HEK293 (cell line): ENCODE results near the gene FGD6.

ENCODE experiments used
- CTCF ChIA-PET: fragments of 350-600 bp; formaldehyde crosslinking; extraction: SDS; loops from one replicate; lab custom pipeline; 2021; ENCODE audit warnings: antibody characterized with exemption; lab: Yijun Ruan, JAX
- POLR2A ChIA-PET: fragments of 300-600 bp; formaldehyde crosslinking; extraction: SDS; loops from one replicate; lab custom pipeline; 2020; ENCODE audit warnings: antibody characterized with exemption, inconsistent platforms; lab: Yijun Ruan, JAX
- H3K27ac ChIP-seq: fragments of 200-500 bp; sonication (Bioruptor generic); 2 replicates; pipeline ENCODE4 v1.5.1; 2014; ENCODE audit warnings: low read depth, low read length, control low read depth, inconsistent platforms; ENCODE audit errors: extremely low read depth
- H3K36me3 ChIP-seq, 2 experiments: fragments of 200-500 bp in 1 of 2; sonication (Bioruptor generic) in 1 of 2; 1 replicate in 1 of 2; 2 replicates in 1 of 2; pipeline ENCODE4 v1.5.1; 2014 to 2017; ENCODE audit warnings: inconsistent platforms in 2 of 2, low read length in 2 of 2; ENCODE audit not compliant: control insufficient read depth in 2 of 2, insufficient read depth in 1 of 2
- H3K4me1 ChIP-seq: fragments of 200-500 bp; sonication (Bioruptor generic); 2 replicates; pipeline ENCODE4 v1.5.1; 2014; ENCODE audit warnings: mild to moderate bottlenecking, low read length, inconsistent platforms; ENCODE audit not compliant: control insufficient read depth, insufficient read depth
- H3K4me3 ChIP-seq: 2 replicates; pipeline ENCODE4 v1.5.1; 2011; ENCODE audit warnings: low read depth, mild to moderate bottlenecking, control low read depth, low read length, moderate library complexity
- H3K9me3 ChIP-seq: fragments of 200-500 bp; sonication (Bioruptor generic); 2 replicates; pipeline ENCODE4 v1.5.1; 2014; ENCODE audit warnings: low read depth, low read length, inconsistent platforms; ENCODE audit not compliant: control insufficient read depth, insufficient read depth
- FEZF1 ChIP-seq: fragments of 450-650 bp; formaldehyde crosslinking; IDR thresholded peaks from 2 replicates; pipeline ENCODE4 v1.5.1; 2016; ENCODE audit warnings: missing biosample characterization, missing genetic modification characterization
- KLF1 ChIP-seq: fragments of 450-650 bp; formaldehyde crosslinking; IDR thresholded peaks from 2 replicates; pipeline ENCODE4 v1.5.1; 2016; ENCODE audit warnings: missing biosample characterization, missing genetic modification characterization
- MYNN ChIP-seq: fragments of 450-650 bp; formaldehyde crosslinking; IDR thresholded peaks from 2 replicates; pipeline ENCODE4 v1.5.1; 2016; ENCODE audit warnings: missing biosample characterization, missing genetic modification characterization, borderline replicate concordance
- SCRT2 ChIP-seq: fragments of 450-650 bp; formaldehyde crosslinking; IDR thresholded peaks from 2 replicates; pipeline ENCODE4 v1.5.1; 2016; ENCODE audit warnings: missing biosample characterization, missing genetic modification characterization
- WT1 ChIP-seq: fragments of 450-650 bp; formaldehyde crosslinking; IDR thresholded peaks from 2 replicates; pipeline ENCODE4 v1.5.1; 2016; ENCODE audit warnings: missing biosample characterization, missing genetic modification characterization
- YY1 ChIP-seq: fragments of 450-650 bp; formaldehyde crosslinking; IDR thresholded peaks from 2 replicates; pipeline ENCODE4 v1.5.1; 2018; ENCODE audit warnings: missing biosample characterization, missing genetic modification characterization
- ZBTB20 ChIP-seq: fragments of 450-650 bp; formaldehyde crosslinking; IDR thresholded peaks from 2 replicates; pipeline ENCODE4 v1.5.1; 2016; ENCODE audit warnings: missing biosample characterization, missing genetic modification characterization
- ZBTB48 ChIP-seq: fragments of 450-650 bp; formaldehyde crosslinking; IDR thresholded peaks from 2 replicates; pipeline ENCODE4 v1.5.1; 2016; ENCODE audit warnings: missing biosample characterization, missing genetic modification characterization
- ZFP69B ChIP-seq: fragments of 450-650 bp; formaldehyde crosslinking; IDR thresholded peaks from 2 replicates; pipeline ENCODE4 v1.5.1; 2016; ENCODE audit warnings: missing biosample characterization, missing genetic modification characterization
- ZNF138 ChIP-seq: fragments of 450-650 bp; formaldehyde crosslinking; IDR thresholded peaks from 2 replicates; pipeline ENCODE4 v1.5.1; 2016; ENCODE audit warnings: missing biosample characterization, missing genetic modification characterization, borderline replicate concordance
- ZNF19 ChIP-seq: fragments of 450-650 bp; formaldehyde crosslinking; IDR thresholded peaks from 2 replicates; pipeline ENCODE4; 2016; ENCODE audit warnings: missing biosample characterization, missing genetic modification characterization, low read depth
- ZNF2 ChIP-seq: fragments of 450-650 bp; formaldehyde crosslinking; IDR thresholded peaks from 2 replicates; pipeline ENCODE4 v1.5.1; 2016; ENCODE audit warnings: missing biosample characterization, missing genetic modification characterization
- ZNF600 ChIP-seq: fragments of 450-650 bp; formaldehyde crosslinking; IDR thresholded peaks from 2 replicates; pipeline ENCODE4 v1.5.1; 2016; ENCODE audit warnings: missing biosample characterization, missing genetic modification characterization
- ZNF623 ChIP-seq: fragments of 450-650 bp; formaldehyde crosslinking; IDR thresholded peaks from 2 replicates; pipeline ENCODE4 v1.5.1; 2016; ENCODE audit warnings: missing biosample characterization, missing genetic modification characterization
- ZNF624 ChIP-seq: fragments of 450-650 bp; formaldehyde crosslinking; IDR thresholded peaks from 2 replicates; pipeline ENCODE4 v1.5.1; 2017; ENCODE audit warnings: missing biosample characterization, missing genetic modification characterization
- ZNF670 ChIP-seq: fragments of 450-650 bp; formaldehyde crosslinking; IDR thresholded peaks from 2 replicates; pipeline ENCODE4 v1.5.1; 2016; ENCODE audit warnings: missing biosample characterization, missing genetic modification characterization, low read depth
- ZNF701 ChIP-seq: fragments of 450-650 bp; formaldehyde crosslinking; IDR thresholded peaks from 2 replicates; pipeline ENCODE4 v1.5.1; 2016; ENCODE audit warnings: missing biosample characterization, missing genetic modification characterization
- ZSCAN23 ChIP-seq: fragments of 450-650 bp; formaldehyde crosslinking; IDR thresholded peaks from 2 replicates; pipeline ENCODE4 v1.5.1; 2016; ENCODE audit warnings: missing biosample characterization, missing genetic modification characterization
- TF ChIP-seq, protein P1 (sequence below): fragments of 450-650 bp; formaldehyde crosslinking; IDR thresholded peaks from 2 replicates; pipeline ENCODE4 v1.5.1; 2016; ENCODE audit warnings: missing biosample characterization, missing genetic modification characterization
- TF ChIP-seq, protein P2 (sequence below): fragments of 450-650 bp; formaldehyde crosslinking; IDR thresholded peaks from 2 replicates; pipeline ENCODE4 v1.5.1; 2017; ENCODE audit warnings: missing biosample characterization, missing genetic modification characterization
- TF ChIP-seq, protein P3 (sequence below): fragments of 450-650 bp; formaldehyde crosslinking; IDR thresholded peaks from 2 replicates; pipeline ENCODE4 v1.5.1; 2016; ENCODE audit warnings: missing biosample characterization, missing genetic modification characterization
- TF ChIP-seq, protein P4 (sequence below): fragments of 450-650 bp; formaldehyde crosslinking; IDR thresholded peaks from 2 replicates; pipeline ENCODE4 v1.5.1; 2016; ENCODE audit warnings: missing biosample characterization, missing genetic modification characterization, borderline replicate concordance

The FGD6 gene

DNA sequence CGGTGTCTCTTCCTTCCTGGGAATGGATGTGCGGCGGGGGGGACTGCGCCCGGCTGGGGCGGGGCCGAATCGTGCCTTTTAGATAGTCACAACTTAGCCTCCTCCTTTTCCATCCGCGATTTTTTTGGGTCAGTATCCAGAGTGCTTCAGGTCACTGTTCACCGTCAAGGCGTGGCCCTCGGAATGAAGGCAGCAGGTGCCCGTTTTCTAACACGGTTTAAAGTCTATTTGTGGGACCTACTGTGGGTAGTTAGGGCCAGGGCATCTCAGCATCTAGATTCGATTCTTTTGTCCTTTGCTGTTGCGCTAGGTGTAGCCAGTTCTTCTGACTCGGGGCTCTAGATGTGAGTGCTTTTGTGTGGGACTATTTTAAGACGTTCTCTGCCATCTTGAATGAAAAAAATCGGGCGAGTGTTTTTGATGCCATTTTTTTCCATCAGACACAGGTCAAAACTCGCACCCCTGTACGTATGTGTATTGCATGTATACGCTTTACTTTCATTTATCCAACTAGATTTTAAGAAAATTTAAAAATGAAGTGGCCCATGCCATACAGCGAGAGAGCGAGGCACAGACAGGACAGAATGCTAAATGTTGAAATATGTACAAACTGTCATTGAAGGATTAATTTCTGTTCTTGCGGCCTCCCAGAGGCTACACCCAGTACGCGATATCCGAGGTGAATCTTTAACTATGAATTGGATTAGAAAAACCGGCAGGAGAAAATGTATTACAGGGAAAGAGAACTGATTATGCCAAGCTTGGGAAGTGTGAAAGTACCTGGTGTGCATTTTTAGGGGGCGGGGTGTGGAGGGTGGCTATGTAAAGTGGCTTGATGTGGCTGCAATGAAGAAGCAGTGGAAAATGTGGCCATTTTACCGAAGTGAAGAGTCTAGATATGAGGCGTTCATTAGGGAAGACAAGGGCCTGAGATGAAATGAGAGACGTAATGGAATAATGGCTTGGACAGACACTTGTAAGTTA lies 1.2 kb upstream of the FGD6 start (continued):
- TF ChIP-seq, protein P1, sequence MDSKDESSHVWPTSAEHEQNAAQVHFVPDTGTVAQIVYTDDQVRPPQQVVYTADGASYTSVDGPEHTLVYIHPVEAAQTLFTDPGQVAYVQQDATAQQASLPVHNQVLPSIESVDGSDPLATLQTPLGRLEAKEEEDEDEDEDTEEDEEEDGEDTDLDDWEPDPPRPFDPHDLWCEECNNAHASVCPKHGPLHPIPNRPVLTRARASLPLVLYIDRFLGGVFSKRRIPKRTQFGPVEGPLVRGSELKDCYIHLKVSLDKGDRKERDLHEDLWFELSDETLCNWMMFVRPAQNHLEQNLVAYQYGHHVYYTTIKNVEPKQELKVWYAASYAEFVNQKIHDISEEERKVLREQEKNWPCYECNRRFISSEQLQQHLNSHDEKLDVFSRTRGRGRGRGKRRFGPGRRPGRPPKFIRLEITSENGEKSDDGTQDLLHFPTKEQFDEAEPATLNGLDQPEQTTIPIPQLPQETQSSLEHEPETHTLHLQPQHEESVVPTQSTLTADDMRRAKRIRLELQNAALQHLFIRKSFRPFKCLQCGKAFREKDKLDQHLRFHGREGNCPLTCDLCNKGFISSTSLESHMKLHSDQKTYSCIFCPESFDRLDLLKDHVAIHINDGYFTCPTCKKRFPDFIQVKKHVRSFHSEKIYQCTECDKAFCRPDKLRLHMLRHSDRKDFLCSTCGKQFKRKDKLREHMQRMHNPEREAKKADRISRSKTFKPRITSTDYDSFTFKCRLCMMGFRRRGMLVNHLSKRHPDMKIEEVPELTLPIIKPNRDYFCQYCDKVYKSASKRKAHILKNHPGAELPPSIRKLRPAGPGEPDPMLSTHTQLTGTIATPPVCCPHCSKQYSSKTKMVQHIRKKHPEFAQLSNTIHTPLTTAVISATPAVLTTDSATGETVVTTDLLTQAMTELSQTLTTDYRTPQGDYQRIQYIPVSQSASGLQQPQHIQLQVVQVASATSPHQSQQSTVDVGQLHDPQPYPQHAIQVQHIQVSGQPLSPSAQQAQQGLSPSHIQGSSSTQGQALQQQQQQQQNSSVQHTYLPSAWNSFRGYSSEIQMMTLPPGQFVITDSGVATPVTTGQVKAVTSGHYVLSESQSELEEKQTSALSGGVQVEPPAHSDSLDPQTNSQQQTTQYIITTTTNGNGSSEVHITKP (tag by site-specific recombination): no peak; the same call in 1 of the 2 replicates
- TF ChIP-seq ZNF701 (tag by site-specific recombination): no peak
- no peak; the same call in 1 of the 2 replicates for TF ChIP-seq ZBTB48 (tag by site-specific recombination)
- TF ChIP-seq ZNF624 (tag by site-specific recombination): no peak
- TF ChIP-seq, protein P2, sequence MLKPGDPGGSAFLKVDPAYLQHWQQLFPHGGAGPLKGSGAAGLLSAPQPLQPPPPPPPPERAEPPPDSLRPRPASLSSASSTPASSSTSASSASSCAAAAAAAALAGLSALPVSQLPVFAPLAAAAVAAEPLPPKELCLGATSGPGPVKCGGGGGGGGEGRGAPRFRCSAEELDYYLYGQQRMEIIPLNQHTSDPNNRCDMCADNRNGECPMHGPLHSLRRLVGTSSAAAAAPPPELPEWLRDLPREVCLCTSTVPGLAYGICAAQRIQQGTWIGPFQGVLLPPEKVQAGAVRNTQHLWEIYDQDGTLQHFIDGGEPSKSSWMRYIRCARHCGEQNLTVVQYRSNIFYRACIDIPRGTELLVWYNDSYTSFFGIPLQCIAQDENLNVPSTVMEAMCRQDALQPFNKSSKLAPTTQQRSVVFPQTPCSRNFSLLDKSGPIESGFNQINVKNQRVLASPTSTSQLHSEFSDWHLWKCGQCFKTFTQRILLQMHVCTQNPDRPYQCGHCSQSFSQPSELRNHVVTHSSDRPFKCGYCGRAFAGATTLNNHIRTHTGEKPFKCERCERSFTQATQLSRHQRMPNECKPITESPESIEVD (tag by site-specific recombination): no peak
- peak; percentile 43; the same call in 1 of the 2 replicates for TF ChIP-seq YY1 (tag by site-specific recombination)
- TF ChIP-seq, protein P3, sequence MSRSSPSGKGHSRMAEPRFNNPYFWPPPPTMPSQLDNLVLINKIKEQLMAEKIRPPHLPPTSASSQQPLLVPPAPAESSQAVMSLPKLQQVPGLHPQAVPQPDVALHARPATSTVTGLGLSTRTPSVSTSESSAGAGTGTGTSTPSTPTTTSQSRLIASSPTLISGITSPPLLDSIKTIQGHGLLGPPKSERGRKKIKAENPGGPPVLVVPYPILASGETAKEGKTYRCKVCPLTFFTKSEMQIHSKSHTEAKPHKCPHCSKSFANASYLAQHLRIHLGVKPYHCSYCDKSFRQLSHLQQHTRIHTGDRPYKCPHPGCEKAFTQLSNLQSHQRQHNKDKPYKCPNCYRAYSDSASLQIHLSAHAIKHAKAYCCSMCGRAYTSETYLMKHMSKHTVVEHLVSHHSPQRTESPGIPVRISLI: peak; percentile 94
- TF ChIP-seq ZNF600: peak; percentile 88
- no peak for TF ChIP-seq ZNF670 (tag by site-specific recombination)
- peak; percentile 24; the same call in 1 of the 2 replicates for TF ChIP-seq FEZF1 (tag by site-specific recombination)
- TF ChIP-seq ZFP69B (tag by site-specific recombination): 0 out of 2 replicates have a peak, but pooled peaks have one; percentile 1
- TF ChIP-seq ZNF623 (tag by site-specific recombination): no peak
- no peak for TF ChIP-seq ZNF138 (tag by site-specific recombination)
- TF ChIP-seq ZNF19 (tag by site-specific recombination): no peak
- no peak for TF ChIP-seq MYNN (tag by site-specific recombination)
- peak; percentile 40 for TF ChIP-seq ZBTB20 (tag by site-specific recombination)

DNA sequence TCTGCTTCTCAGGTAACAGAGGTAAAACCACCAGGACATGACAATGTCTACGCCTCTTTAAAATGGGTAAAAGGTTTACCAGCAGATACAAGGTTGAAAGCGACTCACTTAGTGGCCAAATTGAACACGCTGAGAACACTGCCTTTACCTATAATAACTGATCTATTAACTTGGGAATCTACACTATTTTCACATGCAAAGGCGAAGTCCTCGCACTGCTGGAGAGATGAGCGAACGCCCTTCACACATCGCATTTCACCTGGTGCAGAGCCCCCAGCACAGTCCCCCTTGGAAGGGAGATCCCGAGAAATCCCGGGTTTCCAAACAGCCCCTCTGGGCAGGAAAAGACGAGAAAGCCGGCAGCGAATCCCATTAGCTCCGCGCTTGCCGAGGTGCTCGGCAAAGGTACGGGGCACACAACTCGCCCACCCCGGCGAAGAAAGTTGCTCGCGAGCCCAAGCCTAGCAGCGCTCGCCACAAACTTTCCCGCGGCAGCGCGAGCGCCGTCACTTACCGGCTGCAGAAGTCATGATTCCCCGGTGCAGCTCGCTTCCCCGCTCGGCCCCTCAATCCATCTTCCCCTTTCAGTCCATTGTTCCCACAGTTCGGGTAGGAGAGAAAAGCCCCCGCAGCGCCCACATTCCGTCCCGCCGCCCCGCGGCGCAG lies 423 bp downstream of the FGD6 start:
- Histone ChIP-seq H3K27ac (peak overlapping the region; percentile 96), H3K4me1 (peaks cover 4% of the 10 kb centered on the region), H3K36me3 (peaks cover 0 to 3% of the 10 kb centered on the region in 2 experiments; a peak in 1 of 3 replicates), H3K9me3 (no peaks in the 10 kb centered on the region), H3K4me3 (peak overlapping the region; percentile 80)
- ChIA-PET POLR2A (interaction anchor here (0.7 to 1.5 kb wide), 14 partner anchors 11 to 257 kb away, joined by 3 to 26 read pairs (median 4); partner anchors contain the start of genes METAP2 and NR2C1), CTCF (interaction anchor here (0.6 to 1.9 kb wide), 10 partner anchors 16 to 318 kb away, joined by 3 to 14 read pairs (median 4); partner anchors contain the start of gene METAP2)
- peak; percentile 42; the same call in 1 of the 2 replicates for TF ChIP-seq ZNF2
- TF ChIP-seq SCRT2 (tag by site-specific recombination): 0 out of 2 replicates have a peak, but pooled peaks have one; percentile 13
- TF ChIP-seq WT1 (tag by site-specific recombination): 0 out of 2 replicates have a peak, but pooled peaks have one; percentile 20
- no peak for TF ChIP-seq KLF1 (tag by site-specific recombination)
- TF ChIP-seq, protein P4, sequence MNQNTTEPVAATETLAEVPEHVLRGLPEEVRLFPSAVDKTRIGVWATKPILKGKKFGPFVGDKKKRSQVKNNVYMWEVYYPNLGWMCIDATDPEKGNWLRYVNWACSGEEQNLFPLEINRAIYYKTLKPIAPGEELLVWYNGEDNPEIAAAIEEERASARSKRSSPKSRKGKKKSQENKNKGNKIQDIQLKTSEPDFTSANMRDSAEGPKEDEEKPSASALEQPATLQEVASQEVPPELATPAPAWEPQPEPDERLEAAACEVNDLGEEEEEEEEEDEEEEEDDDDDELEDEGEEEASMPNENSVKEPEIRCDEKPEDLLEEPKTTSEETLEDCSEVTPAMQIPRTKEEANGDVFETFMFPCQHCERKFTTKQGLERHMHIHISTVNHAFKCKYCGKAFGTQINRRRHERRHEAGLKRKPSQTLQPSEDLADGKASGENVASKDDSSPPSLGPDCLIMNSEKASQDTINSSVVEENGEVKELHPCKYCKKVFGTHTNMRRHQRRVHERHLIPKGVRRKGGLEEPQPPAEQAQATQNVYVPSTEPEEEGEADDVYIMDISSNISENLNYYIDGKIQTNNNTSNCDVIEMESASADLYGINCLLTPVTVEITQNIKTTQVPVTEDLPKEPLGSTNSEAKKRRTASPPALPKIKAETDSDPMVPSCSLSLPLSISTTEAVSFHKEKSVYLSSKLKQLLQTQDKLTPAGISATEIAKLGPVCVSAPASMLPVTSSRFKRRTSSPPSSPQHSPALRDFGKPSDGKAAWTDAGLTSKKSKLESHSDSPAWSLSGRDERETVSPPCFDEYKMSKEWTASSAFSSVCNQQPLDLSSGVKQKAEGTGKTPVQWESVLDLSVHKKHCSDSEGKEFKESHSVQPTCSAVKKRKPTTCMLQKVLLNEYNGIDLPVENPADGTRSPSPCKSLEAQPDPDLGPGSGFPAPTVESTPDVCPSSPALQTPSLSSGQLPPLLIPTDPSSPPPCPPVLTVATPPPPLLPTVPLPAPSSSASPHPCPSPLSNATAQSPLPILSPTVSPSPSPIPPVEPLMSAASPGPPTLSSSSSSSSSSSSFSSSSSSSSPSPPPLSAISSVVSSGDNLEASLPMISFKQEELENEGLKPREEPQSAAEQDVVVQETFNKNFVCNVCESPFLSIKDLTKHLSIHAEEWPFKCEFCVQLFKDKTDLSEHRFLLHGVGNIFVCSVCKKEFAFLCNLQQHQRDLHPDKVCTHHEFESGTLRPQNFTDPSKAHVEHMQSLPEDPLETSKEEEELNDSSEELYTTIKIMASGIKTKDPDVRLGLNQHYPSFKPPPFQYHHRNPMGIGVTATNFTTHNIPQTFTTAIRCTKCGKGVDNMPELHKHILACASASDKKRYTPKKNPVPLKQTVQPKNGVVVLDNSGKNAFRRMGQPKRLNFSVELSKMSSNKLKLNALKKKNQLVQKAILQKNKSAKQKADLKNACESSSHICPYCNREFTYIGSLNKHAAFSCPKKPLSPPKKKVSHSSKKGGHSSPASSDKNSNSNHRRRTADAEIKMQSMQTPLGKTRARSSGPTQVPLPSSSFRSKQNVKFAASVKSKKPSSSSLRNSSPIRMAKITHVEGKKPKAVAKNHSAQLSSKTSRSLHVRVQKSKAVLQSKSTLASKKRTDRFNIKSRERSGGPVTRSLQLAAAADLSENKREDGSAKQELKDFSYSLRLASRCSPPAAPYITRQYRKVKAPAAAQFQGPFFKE (tag by site-specific recombination): no peak
- TF ChIP-seq ZSCAN23 (tag by site-specific recombination): no peak
